ENCODE measurements around the gene DLG2.

Gene DLG2

GRCh38 chr11:85307366-85307765 is 319.8 kb downstream of the DLG2 start:
- TF ChIP-seq, protein P1, sequence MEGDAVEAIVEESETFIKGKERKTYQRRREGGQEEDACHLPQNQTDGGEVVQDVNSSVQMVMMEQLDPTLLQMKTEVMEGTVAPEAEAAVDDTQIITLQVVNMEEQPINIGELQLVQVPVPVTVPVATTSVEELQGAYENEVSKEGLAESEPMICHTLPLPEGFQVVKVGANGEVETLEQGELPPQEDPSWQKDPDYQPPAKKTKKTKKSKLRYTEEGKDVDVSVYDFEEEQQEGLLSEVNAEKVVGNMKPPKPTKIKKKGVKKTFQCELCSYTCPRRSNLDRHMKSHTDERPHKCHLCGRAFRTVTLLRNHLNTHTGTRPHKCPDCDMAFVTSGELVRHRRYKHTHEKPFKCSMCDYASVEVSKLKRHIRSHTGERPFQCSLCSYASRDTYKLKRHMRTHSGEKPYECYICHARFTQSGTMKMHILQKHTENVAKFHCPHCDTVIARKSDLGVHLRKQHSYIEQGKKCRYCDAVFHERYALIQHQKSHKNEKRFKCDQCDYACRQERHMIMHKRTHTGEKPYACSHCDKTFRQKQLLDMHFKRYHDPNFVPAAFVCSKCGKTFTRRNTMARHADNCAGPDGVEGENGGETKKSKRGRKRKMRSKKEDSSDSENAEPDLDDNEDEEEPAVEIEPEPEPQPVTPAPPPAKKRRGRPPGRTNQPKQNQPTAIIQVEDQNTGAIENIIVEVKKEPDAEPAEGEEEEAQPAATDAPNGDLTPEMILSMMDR (IDR thresholded peaks at IDR 0.05), result no peak

- TF ChIP-seq, protein P1 (IDR thresholded peaks at IDR 0.05), result no peak
Measured at GRCh38 chr11:85301895-85302678, 325.1 kb downstream of the DLG2 start.

DNA sequence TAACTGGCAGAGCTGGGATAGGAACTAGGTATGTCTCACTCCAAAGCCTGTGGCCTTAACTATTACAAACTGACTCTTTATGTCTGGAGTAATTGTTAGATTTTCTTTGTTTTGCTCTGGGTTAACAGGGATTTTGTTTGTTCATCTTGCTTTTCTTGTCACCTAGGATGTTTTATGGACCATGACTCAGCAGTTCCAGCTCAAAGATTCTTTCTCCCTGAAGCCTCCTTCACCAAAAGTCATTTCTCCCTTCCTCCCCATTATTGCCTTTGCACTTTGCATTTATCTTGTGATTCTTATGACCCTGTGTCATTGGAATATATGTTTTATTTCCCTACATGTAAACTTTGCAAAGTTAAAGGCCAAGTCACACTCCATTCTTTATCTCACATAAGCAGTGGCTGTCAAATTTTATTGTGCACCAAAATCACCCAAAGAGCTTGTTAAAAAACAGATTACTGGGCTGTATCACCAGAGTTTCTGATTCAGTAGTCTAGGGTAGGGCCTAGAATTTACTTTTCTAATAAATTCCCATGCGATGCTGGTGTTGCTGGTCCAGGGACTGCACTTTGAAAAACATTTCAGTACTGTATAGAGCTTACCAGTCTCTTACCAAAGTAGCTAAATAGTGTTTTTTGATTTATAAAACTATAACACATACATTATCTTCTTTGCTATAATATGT is 327.7 kb downstream of the DLG2 start:
- TF ChIP-seq, protein P1 (IDR thresholded peaks at IDR 0.05), result no peak

DNA sequence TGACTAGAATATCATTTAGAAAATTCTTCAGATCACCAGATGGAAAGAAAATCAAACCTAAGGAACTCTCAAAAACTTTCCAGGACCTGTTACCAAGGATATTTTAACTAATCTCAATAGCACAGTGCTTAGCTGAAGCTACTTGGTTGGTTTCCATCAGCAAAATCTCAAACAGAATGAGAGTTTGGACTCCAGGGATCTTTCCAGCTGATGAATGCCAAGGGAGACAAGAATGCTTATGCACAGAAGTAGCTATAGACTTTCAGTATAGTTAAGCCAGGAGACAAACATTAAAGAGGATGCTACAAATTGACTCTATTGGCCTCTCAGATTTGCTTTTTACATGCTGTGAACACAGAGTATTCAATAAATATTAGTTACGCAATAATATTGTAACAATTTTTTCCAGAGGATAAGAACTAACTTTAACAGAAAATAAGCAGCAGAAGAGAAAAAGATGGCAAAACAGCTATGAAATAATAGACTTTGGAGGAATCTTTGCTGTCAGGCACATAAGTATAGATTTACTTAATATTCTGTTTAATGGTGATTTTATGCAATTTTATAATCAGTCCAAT is 331.4 kb downstream of the DLG2 start:
- TF ChIP-seq, protein P1 (IDR thresholded peaks at IDR 0.05), result no peak

- TF ChIP-seq, protein P1 (IDR thresholded peaks at IDR 0.05), result no peak
Measured at GRCh38 chr11:85281550-85281949, 345.6 kb downstream of the DLG2 start.

DNA sequence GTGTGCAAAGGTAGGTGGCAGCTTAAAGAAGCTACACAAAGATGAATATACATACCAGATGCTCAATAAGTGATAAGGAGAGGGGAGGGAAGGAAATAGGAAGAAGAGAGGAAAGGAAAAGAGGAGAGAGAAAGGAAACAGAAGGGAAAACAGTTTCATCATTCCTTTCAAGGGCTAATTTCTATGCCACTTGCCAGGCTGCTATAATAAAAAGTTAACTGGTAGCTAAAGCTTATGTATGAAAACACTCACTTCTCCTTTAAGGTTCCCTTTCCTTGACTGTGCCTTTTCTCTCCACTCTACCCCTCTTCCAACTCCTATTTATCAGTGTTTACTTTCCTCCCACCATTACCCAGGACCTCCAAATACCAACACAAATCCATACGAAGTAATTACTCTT is 347.9 kb downstream of the DLG2 start:
- TF ChIP-seq, protein P1 (IDR thresholded peaks at IDR 0.05), result no peak

- TF ChIP-seq, protein P1 (IDR thresholded peaks at IDR 0.05), result no peak
Measured at GRCh38 chr11:85277693-85278092, 349.5 kb downstream of the DLG2 start.

All from LNCAP (cell line).